HCT116 (cell line): Measurements from ENCODE around the gene KLHL33. TPM values are rescaled to one million over a fixed set of nuclear protein-coding genes. Genes with fewer than 3 reads are reported as not detected.
"Not testable (repeated sequence)": the region's sequence is repeated elsewhere in the genome, so short reads cannot be mapped to it uniquely, and the experiment has no call there.

ENCODE experiments used
- ATAC-seq: fragments of 200-7000 bp; cut with Tn5 transposase; 2 replicates; pipeline ENCODE4 v1.9.1; 2020; ENCODE audit warnings: mild to moderate bottlenecking, moderate library complexity
- BruUV-seq: library from RNA; stranded (reverse); fragments of 400-500 nt; replicated peaks from 2 replicates; lab custom pipeline; 2021; lab: Mats Ljungman, UMichigan
- CTCF ChIA-PET: fragments of 300-600 bp; sonication (Branson Sonifier 250); formaldehyde crosslinking; loops from one replicate; lab custom pipeline; 2021; ENCODE audit warnings: antibody characterized with exemption; lab: Charles Lee
- POLR2A ChIA-PET: fragments of 300-600, 350-600 bp; sonication (Branson Sonifier 250); formaldehyde crosslinking; loops from one replicate; lab custom pipeline; 2021; ENCODE audit warnings: antibody characterized with exemption; lab: Charles Lee
- RAD21 ChIA-PET, 2 experiments: fragments of 300-600 bp; sonication (Branson Sonifier 250); formaldehyde crosslinking; loops; one replicate each; lab custom pipeline; 2023; ENCODE audit warnings: low total read pairs in 2 of 2; ENCODE audit not compliant: uncharacterized antibody in 2 of 2, unreplicated experiment in 2 of 2, low non-redundant PET in 1 of 2; lab: Charles Lee
- DNase-seq: peaks from one replicate; pipeline ENCODE4 v3.0.0-alpha.2; 2010; ENCODE audit warnings: low read depth, low spot score
- H2AFZ ChIP-seq: fragments of 200-600 bp; shearing (Covaris generic), sonication (generic); 2 replicates; pipeline ENCODE4 v1.6.1; 2017; ENCODE audit warnings: low read depth, mixed run types, mixed read lengths, antibody characterized with exemption, low read length; ENCODE audit not compliant: poor library complexity, severe bottlenecking
- H3K27ac ChIP-seq: 2 replicates; pipeline ENCODE4 v1.5.1; 2012; ENCODE audit warnings: low read depth, low read length
- H3K27me3 ChIP-seq: fragments of 200-600 bp; sonication (generic); 2 replicates; pipeline ENCODE4 v1.6.1; 2016; ENCODE audit warnings: mixed run types, low read length, mixed read lengths; ENCODE audit not compliant: insufficient read depth
- H3K36me3 ChIP-seq, 2 experiments: fragments of 200-500 bp in 1 of 2; fragments of 200-600 bp in 1 of 2; sonication (Bioruptor generic) in 1 of 2; sonication (generic) in 1 of 2; 2 replicates each; pipeline versions ENCODE4 v1.5.1 to v1.6.1; 2014 to 2016; ENCODE audit warnings: low read length in 2 of 2, inconsistent platforms in 1 of 2, mixed read lengths in 1 of 2, mixed run types in 1 of 2; ENCODE audit not compliant: insufficient read depth in 2 of 2, control insufficient read depth in 1 of 2
- H3K4me1 ChIP-seq, 2 experiments: fragments of 200-600 bp in 1 of 2; sonication (generic) in 1 of 2; 2 replicates each; pipeline versions ENCODE4 v1.5.1 to v1.6.1; 2012 to 2017; ENCODE audit warnings: low read length in 2 of 2, inconsistent platforms in 1 of 2, mild to moderate bottlenecking in 1 of 2, mixed read lengths in 1 of 2, mixed run types in 1 of 2, moderate library complexity in 1 of 2; ENCODE audit not compliant: insufficient read depth in 2 of 2, control insufficient read depth in 1 of 2
- H3K4me2 ChIP-seq: fragments of 200-600 bp; sonication (generic); 2 replicates; pipeline ENCODE4 v1.6.1; 2017; ENCODE audit warnings: mixed run types, low read length, mixed read lengths
- H3K4me3 ChIP-seq, 2 experiments: fragments of 200-600 bp in 1 of 2; sonication (generic) in 1 of 2; replicated peaks in 1 of 2; 2 replicates each; pipeline ENCODE4 v1.5.1; 2011 to 2016; ENCODE audit warnings: low read length in 2 of 2, control low read depth in 1 of 2, low read depth in 1 of 2, mild to moderate bottlenecking in 1 of 2, mixed read lengths in 1 of 2, mixed run types in 1 of 2
- H3K79me2 ChIP-seq: fragments of 200-600 bp; sonication (generic); 2 replicates; pipeline ENCODE4 v1.6.1; 2017; ENCODE audit warnings: mild to moderate bottlenecking, mixed run types, low read length, moderate library complexity, mixed read lengths; ENCODE audit not compliant: insufficient read depth
- H3K9ac ChIP-seq: fragments of 200-600 bp; sonication (generic); 2 replicates; pipeline ENCODE4 v1.6.1; 2016; ENCODE audit warnings: low read length, mixed read lengths
- H3K9me2 ChIP-seq: fragments of 200-600 bp; sonication (generic), shearing (Covaris generic); 2 replicates; pipeline ENCODE4 v1.6.1; 2017; ENCODE audit warnings: mixed run types, mild to moderate bottlenecking, moderate library complexity; ENCODE audit not compliant: insufficient read depth
- H3K9me3 ChIP-seq, 2 experiments: fragments of 200-500 bp in 1 of 2; fragments of 200-600 bp in 1 of 2; sonication (Bioruptor generic) in 1 of 2; sonication (generic) in 1 of 2; 2 replicates each; pipeline ENCODE4 v1.6.1; 2014 to 2017; ENCODE audit warnings: low read length in 2 of 2, mixed read lengths in 2 of 2, inconsistent platforms in 1 of 2, low read depth in 1 of 2, mild to moderate bottlenecking in 1 of 2, mixed run types in 1 of 2, moderate library complexity in 1 of 2; ENCODE audit not compliant: control insufficient read depth in 1 of 2, insufficient read depth in 1 of 2
- H4K20me1 ChIP-seq: fragments of 200-600 bp; sonication (generic), shearing (Covaris generic); 2 replicates; pipeline ENCODE4 v1.6.1; 2017; ENCODE audit warnings: mixed run types, mild to moderate bottlenecking, moderate library complexity; ENCODE audit not compliant: insufficient read depth
- ATF3 ChIP-seq: IDR thresholded peaks from 2 replicates; pipeline ENCODE4 v1.6.1; 2012
- CBX3 ChIP-seq: IDR thresholded peaks from 2 replicates; pipeline ENCODE4 v1.6.1; 2012; ENCODE audit warnings: low read depth
- CEBPB ChIP-seq: IDR thresholded peaks from 2 replicates; pipeline ENCODE4 v1.6.1; 2012; ENCODE audit warnings: low read depth
- EGR1 ChIP-seq: IDR thresholded peaks from 2 replicates; pipeline ENCODE4 v1.6.1; 2012; ENCODE audit warnings: low read depth
- ELF1 ChIP-seq: IDR thresholded peaks from 2 replicates; pipeline ENCODE4 v1.6.1; 2012; ENCODE audit warnings: low read depth, borderline replicate concordance
- EZH2phosphoT487 ChIP-seq: fragments of 200-600 bp; IDR thresholded peaks from 2 replicates; pipeline ENCODE4 v1.6.1; 2018; ENCODE audit warnings: antibody characterized with exemption, borderline replicate concordance
- JUND ChIP-seq: IDR thresholded peaks from 2 replicates; pipeline ENCODE4 v1.6.1; 2012
- MAX ChIP-seq: IDR thresholded peaks from 2 replicates; pipeline ENCODE4 v1.6.1; 2012
- POLR2A ChIP-seq: IDR thresholded peaks from 2 replicates; pipeline ENCODE4 v1.7.0; 2011; ENCODE audit warnings: borderline replicate concordance; ENCODE audit not compliant: insufficient read depth, insufficient read length; ENCODE audit errors: extremely low read depth
- POLR2AphosphoS5 ChIP-seq: IDR thresholded peaks from 2 replicates; pipeline ENCODE4 v1.6.1; 2011; ENCODE audit warnings: mild to moderate bottlenecking, low read depth, low read length, moderate library complexity
- RAD21 ChIP-seq: IDR thresholded peaks from 2 replicates; pipeline ENCODE4 v1.6.1; 2012; ENCODE audit warnings: low read depth, mild to moderate bottlenecking
- SP1 ChIP-seq: IDR thresholded peaks from 2 replicates; pipeline ENCODE4 v1.6.1; 2012; ENCODE audit warnings: low read depth
- SRF ChIP-seq: IDR thresholded peaks from 2 replicates; pipeline ENCODE4 v1.6.1; 2012; ENCODE audit warnings: low read depth
- ZBTB33 ChIP-seq: IDR thresholded peaks from 2 replicates; pipeline ENCODE4 v1.6.1; 2011; ENCODE audit warnings: mild to moderate bottlenecking, low read length, moderate library complexity; ENCODE audit not compliant: insufficient replicate concordance; ENCODE audit errors: extremely low read depth
- ZFX ChIP-seq: fragments of 450-650 bp; IDR thresholded peaks from 2 replicates; pipeline ENCODE4 v1.6.1; 2017
- intact Hi-C: fragments of 100-400 bp; cut with micrococcal nuclease; formaldehyde crosslinking; loops from 2 replicates; pipeline ENCODE4 v1.10.0; 2022
- total RNA-seq: library from RNA; stranded (reverse); gene quantifications from one replicate; pipeline ENCODE4 v1.2.1, GENCODE V29; 2021; ENCODE audit not compliant: unreplicated experiment
- TF ChIP-seq, protein P1 (sequence below): IDR thresholded peaks from 2 replicates; pipeline ENCODE4 v1.6.1; 2012; ENCODE audit warnings: low read depth

KLHL33 gene
- total RNA-seq, 1 experiment from 2014 or later, result 0.05 TPM

DNA sequence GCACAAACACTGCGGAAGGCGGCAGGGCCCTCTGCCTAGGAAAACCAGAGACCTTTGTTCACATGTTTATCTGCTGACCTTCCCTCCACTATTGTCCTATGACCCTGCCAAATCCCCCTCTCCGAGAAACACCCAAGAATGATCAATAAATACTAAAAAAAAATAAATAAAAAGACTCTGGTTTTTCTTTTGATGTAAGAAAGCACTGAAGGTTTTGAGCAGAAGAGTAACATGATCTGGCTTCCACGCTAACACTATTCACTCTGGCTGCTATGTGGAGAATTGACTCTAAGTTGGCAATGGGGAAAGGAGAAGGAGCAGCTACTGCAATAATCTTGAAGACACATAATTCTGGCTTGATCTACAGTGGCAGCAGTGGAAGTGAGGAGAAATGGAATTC lies 7.7 kb upstream of the KLHL33 start:
- POLR2A ChIA-PET, result interaction anchor here (0.9 kb wide), 1 partner anchor 26 kb away, joined by 3 read pairs; the partner anchor contains the start of gene PNP
- RAD21 ChIA-PET, intact Hi-C loops, H3K79me2 ChIP-seq, H4K20me1 ChIP-seq, H3K9ac ChIP-seq, BruUV-seq, H2AFZ ChIP-seq, H3K27ac ChIP-seq, H3K9me2 ChIP-seq, H3K27me3 ChIP-seq, H3K4me1 ChIP-seq, H3K4me2 ChIP-seq, H3K4me3 ChIP-seq, DNase-seq, H3K9me3 ChIP-seq, ATAC-seq, CTCF ChIA-PET: not testable (repeated sequence)
- peaks cover 22% of the 10 kb centered on the region in 2 experiments; a peak in 3 of 4 replicates for H3K36me3 ChIP-seq

- ChIA-PET CTCF (no interaction called here), POLR2A (no interaction called here)
- H3K27me3 ChIP-seq, result no peaks in the 10 kb centered on the region
Observed at GRCh38 chr14:20441461-20441860, 5.5 kb upstream of the KLHL33 start.

More at GRCh38 chr14:20441461-20441860, 5.5 kb upstream of the KLHL33 start:
- Histone ChIP-seq H3K79me2 (no peaks in the 10 kb centered on the region), H3K4me2 (no peak overlapping the region), H3K9ac (no peak overlapping the region), H2AFZ (no peak overlapping the region), H3K4me3 (no peak overlapping the region), H3K27ac (no peak overlapping the region), H3K36me3 (peaks cover 1 to 7% of the 10 kb centered on the region in 2 experiments; a peak in 2 of 4 replicates), H3K9me2 (no peaks in the 10 kb centered on the region), H3K9me3 (no peaks in the 10 kb centered on the region), H3K4me1 (peaks cover 0 to under 1% of the 10 kb centered on the region in 2 experiments; a peak in 1 of 4 replicates), H4K20me1 (no peaks in the 10 kb centered on the region)
- RAD21 ChIA-PET, result no interaction called here
- no TSS peak for BruUV-seq
- DNase-seq, result no peak
- intact Hi-C loops, result no loop called here
- no peak for ATAC-seq
- TF ChIP-seq MAX (no peak), ZBTB33 (no peak), ATF3 (no peak), CEBPB (no peak), JUND (no peak), POLR2A (no peak), RAD21 (no peak), SP1 (no peak), EGR1 (no peak), ELF1 (no peak), SRF (no peak), POLR2AphosphoS5 (no peak), CBX3 (no peak), ZFX (no peak), EZH2phosphoT487 (no peak)
- TF ChIP-seq, protein P1, sequence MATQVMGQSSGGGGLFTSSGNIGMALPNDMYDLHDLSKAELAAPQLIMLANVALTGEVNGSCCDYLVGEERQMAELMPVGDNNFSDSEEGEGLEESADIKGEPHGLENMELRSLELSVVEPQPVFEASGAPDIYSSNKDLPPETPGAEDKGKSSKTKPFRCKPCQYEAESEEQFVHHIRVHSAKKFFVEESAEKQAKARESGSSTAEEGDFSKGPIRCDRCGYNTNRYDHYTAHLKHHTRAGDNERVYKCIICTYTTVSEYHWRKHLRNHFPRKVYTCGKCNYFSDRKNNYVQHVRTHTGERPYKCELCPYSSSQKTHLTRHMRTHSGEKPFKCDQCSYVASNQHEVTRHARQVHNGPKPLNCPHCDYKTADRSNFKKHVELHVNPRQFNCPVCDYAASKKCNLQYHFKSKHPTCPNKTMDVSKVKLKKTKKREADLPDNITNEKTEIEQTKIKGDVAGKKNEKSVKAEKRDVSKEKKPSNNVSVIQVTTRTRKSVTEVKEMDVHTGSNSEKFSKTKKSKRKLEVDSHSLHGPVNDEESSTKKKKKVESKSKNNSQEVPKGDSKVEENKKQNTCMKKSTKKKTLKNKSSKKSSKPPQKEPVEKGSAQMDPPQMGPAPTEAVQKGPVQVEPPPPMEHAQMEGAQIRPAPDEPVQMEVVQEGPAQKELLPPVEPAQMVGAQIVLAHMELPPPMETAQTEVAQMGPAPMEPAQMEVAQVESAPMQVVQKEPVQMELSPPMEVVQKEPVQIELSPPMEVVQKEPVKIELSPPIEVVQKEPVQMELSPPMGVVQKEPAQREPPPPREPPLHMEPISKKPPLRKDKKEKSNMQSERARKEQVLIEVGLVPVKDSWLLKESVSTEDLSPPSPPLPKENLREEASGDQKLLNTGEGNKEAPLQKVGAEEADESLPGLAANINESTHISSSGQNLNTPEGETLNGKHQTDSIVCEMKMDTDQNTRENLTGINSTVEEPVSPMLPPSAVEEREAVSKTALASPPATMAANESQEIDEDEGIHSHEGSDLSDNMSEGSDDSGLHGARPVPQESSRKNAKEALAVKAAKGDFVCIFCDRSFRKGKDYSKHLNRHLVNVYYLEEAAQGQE, result no peak
